GM12891 (cell line): ENCODE data around the gene GLIPR2.

ENCODE experiments used
- PAX5 ChIP-seq: IDR thresholded peaks from 2 replicates; pipeline ENCODE4 v1.6.1; 2011; ENCODE audit warnings: low read length, moderate library complexity, mild to moderate bottlenecking; ENCODE audit not compliant: insufficient read depth, severe bottlenecking
- POLR2A ChIP-seq: IDR thresholded peaks from 2 replicates; pipeline ENCODE4 v1.6.1; 2011; ENCODE audit warnings: low read depth, low read length, control low read depth
- POLR2AphosphoS5 ChIP-seq: IDR thresholded peaks from 2 replicates; pipeline ENCODE4 v1.6.1; 2011; ENCODE audit warnings: low read depth, low read length, control low read depth
- SPI1 ChIP-seq: IDR thresholded peaks from 2 replicates; pipeline ENCODE4 v1.6.1; 2011; ENCODE audit warnings: low read depth, low read length, control low read depth
- TAF1 ChIP-seq: IDR thresholded peaks from 2 replicates; pipeline ENCODE4 v1.6.1; 2011; ENCODE audit warnings: low read depth, low read length, control low read depth

DNA sequence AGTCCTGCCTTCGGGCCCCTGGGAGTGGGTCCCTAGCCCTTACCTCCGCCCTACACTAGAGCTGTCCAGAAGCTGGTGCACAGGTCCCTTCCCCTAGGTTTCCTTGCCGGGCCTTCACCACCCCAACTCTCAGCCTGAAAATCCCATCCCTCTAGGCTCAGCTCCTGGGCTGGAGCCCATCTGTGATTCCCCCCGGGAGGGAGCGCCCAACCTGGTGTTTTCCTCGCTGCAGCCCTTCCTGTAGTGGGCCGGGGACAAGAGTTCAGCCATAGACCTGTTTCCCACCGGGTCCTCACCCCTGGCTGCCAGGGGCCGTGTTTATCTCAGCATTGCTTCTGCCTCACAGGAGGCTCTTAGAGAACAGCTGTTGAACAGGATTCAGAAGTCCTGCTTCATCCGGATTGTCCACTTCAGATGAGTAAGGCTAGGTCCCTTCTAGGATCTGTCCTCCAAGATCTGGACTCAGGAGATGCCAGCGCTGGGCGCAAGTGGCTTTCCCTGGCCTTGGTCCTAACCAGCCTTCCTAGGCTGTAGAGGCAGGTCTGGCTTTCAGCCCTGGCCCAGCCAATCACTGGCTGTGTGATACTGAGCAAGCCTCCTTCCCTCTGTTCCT is 965 bp downstream of the GLIPR2 start:
- TF ChIP-seq TAF1 (no peak), POLR2A (no peak), PAX5 (no peak), POLR2AphosphoS5 (no peak), SPI1 (no peak)
